ENCODE measurements around the gene MT1B. TPM values are rescaled to one million over a fixed set of nuclear protein-coding genes. Genes with fewer than 3 reads are reported as not detected.

Gene MT1B
- total and polyA plus RNA-seq, 4 donors, result 1.2 to 1.5 TPM; not detected in 2

DNA sequence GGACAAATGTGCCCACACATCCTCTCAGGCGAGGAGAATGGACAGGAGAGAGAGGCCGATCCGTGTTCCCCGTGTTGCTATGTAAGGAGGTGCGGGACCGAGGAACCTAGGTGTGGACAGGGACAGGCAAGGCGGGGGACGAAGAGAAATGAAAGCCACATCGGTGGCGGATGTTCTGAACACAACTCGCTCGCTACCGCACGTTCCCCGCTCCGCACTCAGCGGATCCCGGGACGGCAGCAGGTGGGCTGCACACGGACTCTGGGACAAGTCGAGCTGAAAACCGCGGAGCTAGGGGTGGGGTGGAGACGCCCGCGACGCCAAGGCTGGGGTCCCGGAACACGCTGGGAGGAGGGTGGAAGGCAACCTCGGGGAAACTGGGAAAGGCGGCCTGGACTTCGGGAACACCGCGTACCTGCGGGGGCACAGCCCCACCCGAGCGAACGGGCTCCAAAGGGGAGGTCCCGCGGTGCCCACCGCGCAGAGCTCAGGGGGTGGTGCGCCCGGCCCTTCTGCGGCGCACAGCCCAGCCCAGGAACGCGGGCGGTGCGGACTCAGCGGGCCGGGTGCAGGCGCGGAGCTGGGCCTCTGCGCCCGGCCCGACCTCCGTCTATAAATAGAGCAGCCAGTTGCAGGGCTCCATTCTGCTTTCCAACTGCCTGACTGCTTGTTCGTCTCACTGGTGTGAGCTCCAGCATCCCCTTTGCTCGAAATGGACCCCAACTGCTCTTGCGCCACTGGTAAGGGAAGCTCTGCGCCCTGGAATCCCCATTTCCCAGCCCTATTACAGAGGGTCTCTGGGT, 26.3 kb upstream of the MT1B start, which contains the start of gene MT1E:
MT1E (plus strand) TSS at position 642 of the 803 bp plus-strand sequence; CDS start at position 713, 71 bp downstream.
- Histone ChIP-seq H3K4me1 (ENCODE audit: control insufficient read depth in 4 of 4, insufficient read depth in 4 of 4, low read length in 3 of 4) (peaks cover 0 to 17% (median 6%) of the 10 kb centered on the region in 4 donors), H3K9ac (ENCODE audit: low read depth in 1 of 2, low read length in 2 of 2) (peak within 1 kb of the TSS; percentile 94 to 96)
- WGBS, result 1% methylated on average over 62 of the region's 62 CpGs

More for the DNA sequence above, 26.3 kb upstream of the MT1B start, which contains the start of gene MT1E:
- no peaks in the 10 kb centered on the region for H3K9me3 ChIP-seq (ENCODE audit: control insufficient read depth in 4 of 4, low read length in 3 of 4)
- TF ChIP-seq, protein P1, sequence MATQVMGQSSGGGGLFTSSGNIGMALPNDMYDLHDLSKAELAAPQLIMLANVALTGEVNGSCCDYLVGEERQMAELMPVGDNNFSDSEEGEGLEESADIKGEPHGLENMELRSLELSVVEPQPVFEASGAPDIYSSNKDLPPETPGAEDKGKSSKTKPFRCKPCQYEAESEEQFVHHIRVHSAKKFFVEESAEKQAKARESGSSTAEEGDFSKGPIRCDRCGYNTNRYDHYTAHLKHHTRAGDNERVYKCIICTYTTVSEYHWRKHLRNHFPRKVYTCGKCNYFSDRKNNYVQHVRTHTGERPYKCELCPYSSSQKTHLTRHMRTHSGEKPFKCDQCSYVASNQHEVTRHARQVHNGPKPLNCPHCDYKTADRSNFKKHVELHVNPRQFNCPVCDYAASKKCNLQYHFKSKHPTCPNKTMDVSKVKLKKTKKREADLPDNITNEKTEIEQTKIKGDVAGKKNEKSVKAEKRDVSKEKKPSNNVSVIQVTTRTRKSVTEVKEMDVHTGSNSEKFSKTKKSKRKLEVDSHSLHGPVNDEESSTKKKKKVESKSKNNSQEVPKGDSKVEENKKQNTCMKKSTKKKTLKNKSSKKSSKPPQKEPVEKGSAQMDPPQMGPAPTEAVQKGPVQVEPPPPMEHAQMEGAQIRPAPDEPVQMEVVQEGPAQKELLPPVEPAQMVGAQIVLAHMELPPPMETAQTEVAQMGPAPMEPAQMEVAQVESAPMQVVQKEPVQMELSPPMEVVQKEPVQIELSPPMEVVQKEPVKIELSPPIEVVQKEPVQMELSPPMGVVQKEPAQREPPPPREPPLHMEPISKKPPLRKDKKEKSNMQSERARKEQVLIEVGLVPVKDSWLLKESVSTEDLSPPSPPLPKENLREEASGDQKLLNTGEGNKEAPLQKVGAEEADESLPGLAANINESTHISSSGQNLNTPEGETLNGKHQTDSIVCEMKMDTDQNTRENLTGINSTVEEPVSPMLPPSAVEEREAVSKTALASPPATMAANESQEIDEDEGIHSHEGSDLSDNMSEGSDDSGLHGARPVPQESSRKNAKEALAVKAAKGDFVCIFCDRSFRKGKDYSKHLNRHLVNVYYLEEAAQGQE (IDR thresholded peaks at IDR 0.05), result peak; percentile 85
- TF ChIP-seq GABPA (IDR thresholded peaks at IDR 0.05 in 1 of 2, conservative IDR thresholded peaks at IDR 0.05 in 1 of 2), result no peak
- TF ChIP-seq SP1 (IDR thresholded peaks at IDR 0.05), result peak; percentile 80
- TF ChIP-seq HNF4A (conservative IDR thresholded peaks at IDR 0.05), result peak in 1 of 2 donors; percentile 30
- no peak for TF ChIP-seq ATF3 (IDR thresholded peaks at IDR 0.05)
- TF ChIP-seq, protein P2, sequence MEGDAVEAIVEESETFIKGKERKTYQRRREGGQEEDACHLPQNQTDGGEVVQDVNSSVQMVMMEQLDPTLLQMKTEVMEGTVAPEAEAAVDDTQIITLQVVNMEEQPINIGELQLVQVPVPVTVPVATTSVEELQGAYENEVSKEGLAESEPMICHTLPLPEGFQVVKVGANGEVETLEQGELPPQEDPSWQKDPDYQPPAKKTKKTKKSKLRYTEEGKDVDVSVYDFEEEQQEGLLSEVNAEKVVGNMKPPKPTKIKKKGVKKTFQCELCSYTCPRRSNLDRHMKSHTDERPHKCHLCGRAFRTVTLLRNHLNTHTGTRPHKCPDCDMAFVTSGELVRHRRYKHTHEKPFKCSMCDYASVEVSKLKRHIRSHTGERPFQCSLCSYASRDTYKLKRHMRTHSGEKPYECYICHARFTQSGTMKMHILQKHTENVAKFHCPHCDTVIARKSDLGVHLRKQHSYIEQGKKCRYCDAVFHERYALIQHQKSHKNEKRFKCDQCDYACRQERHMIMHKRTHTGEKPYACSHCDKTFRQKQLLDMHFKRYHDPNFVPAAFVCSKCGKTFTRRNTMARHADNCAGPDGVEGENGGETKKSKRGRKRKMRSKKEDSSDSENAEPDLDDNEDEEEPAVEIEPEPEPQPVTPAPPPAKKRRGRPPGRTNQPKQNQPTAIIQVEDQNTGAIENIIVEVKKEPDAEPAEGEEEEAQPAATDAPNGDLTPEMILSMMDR (IDR thresholded peaks at IDR 0.05; ENCODE audit: low read depth, low read length, missing input control), result no peak
- no peak for TF ChIP-seq JUND (IDR thresholded peaks at IDR 0.05)
- no peak for TF ChIP-seq ZBTB33 (IDR thresholded peaks at IDR 0.05)
- peak; percentile 6 for TF ChIP-seq HNF4G (IDR thresholded peaks at IDR 0.05)
- no peak for TF ChIP-seq RXRA (IDR thresholded peaks at IDR 0.05)
- TF ChIP-seq YY1 (IDR thresholded peaks at IDR 0.05), result peak; percentile 63
- no peak for TF ChIP-seq RAD21 (IDR thresholded peaks at IDR 0.05)
- TF ChIP-seq, protein P3, sequence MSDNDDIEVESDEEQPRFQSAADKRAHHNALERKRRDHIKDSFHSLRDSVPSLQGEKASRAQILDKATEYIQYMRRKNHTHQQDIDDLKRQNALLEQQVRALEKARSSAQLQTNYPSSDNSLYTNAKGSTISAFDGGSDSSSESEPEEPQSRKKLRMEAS (IDR thresholded peaks at IDR 0.05), result no peak
- TF ChIP-seq NR2F2 (IDR thresholded peaks at IDR 0.05), result no peak
- TF ChIP-seq FOXA2 (IDR thresholded peaks at IDR 0.05), result no peak
- no peak for TF ChIP-seq EGR1 (IDR thresholded peaks at IDR 0.05; ENCODE audit: low read depth in 2 of 2)
- TF ChIP-seq TAF1 (conservative IDR thresholded peaks at IDR 0.05), result peak; percentile 98
- no peak for TF ChIP-seq FOXA1 (IDR thresholded peaks at IDR 0.05)
- no peaks in the 10 kb centered on the region for H3K27me3 ChIP-seq (ENCODE audit: control insufficient read depth in 4 of 4, insufficient read depth in 4 of 4, low read length in 3 of 4)
- peak within 1 kb of the TSS; percentile 78 to 97 (median 95) for H3K4me3 ChIP-seq (ENCODE audit: low read depth in 1 of 3, low read length in 3 of 3)
- peak within 1 kb of the TSS; percentile 93 to 99 for H3K27ac ChIP-seq (ENCODE audit: low read depth in 1 of 2, low read length in 2 of 2)
- peak; percentile 80 for DNase-seq (ENCODE audit: low spot score)
- H3K36me3 ChIP-seq (ENCODE audit: control insufficient read depth in 4 of 4, insufficient read depth in 3 of 4, low read depth in 1 of 4, low read length in 3 of 4), result peaks cover 0 to 3% (median 0%) of the 10 kb centered on the region in 4 donors

Data from liver (tissue), 9 donors.